GM12878 (cell line): Measurements from ENCODE around the gene PARG. TPM values are rescaled to one million over a fixed set of nuclear protein-coding genes. Genes with fewer than 3 reads are reported as not detected.

Experiments
- ATAC-seq: fragments of 200-7000 bp; cut with Tn5 transposase; 3 replicates; pipeline ENCODE4 v1.9.1; 2020; ENCODE audit warnings: mild to moderate bottlenecking, moderate library complexity
- BruUV-seq: library from RNA; stranded (reverse); fragments of 400-500 nt; replicated peaks from 2 replicates; lab custom pipeline; 2021; lab: Mats Ljungman, UMichigan
- CTCF ChIA-PET: fragments of 300-600 bp; sonication (Branson Sonifier 250); formaldehyde crosslinking; extraction: SDS; loops from one replicate; lab custom pipeline; 2021; ENCODE audit warnings: inconsistent platforms; lab: Yijun Ruan, JAX
- POLR2A ChIA-PET: fragments of 350-600 bp; formaldehyde crosslinking; extraction: SDS; loops from one replicate; lab custom pipeline; 2021; ENCODE audit warnings: inconsistent platforms; lab: Charles Lee
- RAD21 ChIA-PET: fragments of 300-600 bp; sonication (Branson Sonifier 250); formaldehyde crosslinking; loops from one replicate; lab custom pipeline; 2023; ENCODE audit warnings: antibody characterized with exemption; ENCODE audit not compliant: unreplicated experiment; lab: Charles Lee
- SMC1A ChIA-PET: fragments of 300-600 bp; sonication (Branson Sonifier 250); formaldehyde crosslinking; loops from one replicate; lab custom pipeline; 2023; ENCODE audit not compliant: unreplicated experiment, uncharacterized antibody; lab: Charles Lee
- DNase-seq: peaks from one replicate; pipeline ENCODE4 v3.0.0-alpha.2; 2011; ENCODE audit warnings: low read depth, low spot score
- FAIRE-seq: peaks from 3 replicates; lab custom pipeline; 2011; peaks lifted over from hg19 to GRCh38; lab: Jason Lieb, UNC
- H2AFZ ChIP-seq: 2 replicates; pipeline ENCODE4 v1.6.0; 2011; ENCODE audit warnings: low read depth, low read length, control low read depth; ENCODE audit not compliant: control insufficient read depth
- H3K27ac ChIP-seq: 2 replicates; pipeline ENCODE4 v1.5.1; 2011; ENCODE audit warnings: control low read depth; ENCODE audit not compliant: control insufficient read depth, insufficient read depth
- H3K27me3 ChIP-seq, 2 experiments: replicated peaks in 1 of 2; 2 replicates each; pipeline versions ENCODE4 v1.6.0 to v1.6.1; 2011; ENCODE audit warnings: low read length in 1 of 2; ENCODE audit not compliant: control insufficient read depth in 2 of 2, insufficient read depth in 2 of 2
- H3K36me3 ChIP-seq, 2 experiments: 2 replicates each; pipeline ENCODE4 v1.5.1; 2011; ENCODE audit warnings: low read length in 1 of 2; ENCODE audit not compliant: control insufficient read depth in 2 of 2, insufficient read depth in 2 of 2
- H3K4me1 ChIP-seq: 2 replicates; pipeline ENCODE4 v1.6.1; 2011; ENCODE audit warnings: mild to moderate bottlenecking, low read length, moderate library complexity, mixed read lengths; ENCODE audit not compliant: control insufficient read depth, insufficient read depth
- H3K4me2 ChIP-seq: 2 replicates; pipeline ENCODE4 v1.6.0; 2011; ENCODE audit warnings: control low read depth; ENCODE audit not compliant: control insufficient read depth, insufficient read depth
- H3K4me3 ChIP-seq: fragments of 200-600 bp; sonication (generic); 2 replicates; pipeline ENCODE4 v1.5.1; 2016
- H3K79me2 ChIP-seq: 2 replicates; pipeline ENCODE4 v1.6.0; 2011; ENCODE audit warnings: low read length; ENCODE audit not compliant: control insufficient read depth, insufficient read depth
- H3K9ac ChIP-seq: 2 replicates; pipeline ENCODE4 v1.8.0; 2011; ENCODE audit warnings: low read length, control low read depth, mixed read lengths; ENCODE audit not compliant: control insufficient read depth, insufficient read depth
- H3K9me3 ChIP-seq: replicated peaks from 3 replicates; pipeline ENCODE4 v1.5.1; 2011; ENCODE audit warnings: mild to moderate bottlenecking, low read length; ENCODE audit not compliant: control insufficient read depth, insufficient read depth
- H4K20me1 ChIP-seq: 2 replicates; pipeline ENCODE4 v1.6.0; 2011; ENCODE audit not compliant: control insufficient read depth, insufficient read depth
- CHD1 ChIP-seq: IDR thresholded peaks from 2 replicates; pipeline ENCODE4 v1.6.1; 2012; ENCODE audit warnings: low read depth, low read length, improper control_type of control experiment
- MTA2 ChIP-seq: fragments of 450-650 bp; IDR thresholded peaks from 2 replicates; pipeline ENCODE4 v1.6.1; 2016; ENCODE audit warnings: low read depth, mild to moderate bottlenecking, moderate library complexity
- PBX3 ChIP-seq: IDR thresholded peaks from 2 replicates; pipeline ENCODE4 v1.6.1; 2011; ENCODE audit warnings: mild to moderate bottlenecking, low read depth, low read length, moderate library complexity; ENCODE audit not compliant: insufficient replicate concordance
- POLR2A ChIP-seq: IDR thresholded peaks from 2 replicates; pipeline ENCODE4 v1.6.1; 2011; ENCODE audit warnings: low read depth, mild to moderate bottlenecking, low read length
- POLR2AphosphoS2 ChIP-seq: IDR thresholded peaks from 2 replicates; pipeline ENCODE4 v1.6.1; 2011; ENCODE audit warnings: low read depth, mild to moderate bottlenecking, low read length, improper control_type of control experiment, moderate library complexity
- RBBP5 ChIP-seq: fragments of 200-600 bp; sonication (generic); conservative IDR thresholded peaks from 2 replicates; pipeline ENCODE4 v1.6.1; 2016
- RUNX3 ChIP-seq: IDR thresholded peaks from 2 replicates; pipeline ENCODE4 v1.6.1; 2012; ENCODE audit warnings: low read length, inconsistent platforms
- SPI1 ChIP-seq: IDR thresholded peaks from 2 replicates; pipeline ENCODE4 v1.6.1; 2011; ENCODE audit warnings: low read depth, mild to moderate bottlenecking, low read length, moderate library complexity, borderline replicate concordance; ENCODE audit not compliant: insufficient read depth
- STAT3 ChIP-seq: IDR thresholded peaks from 2 replicates; pipeline ENCODE4 v1.6.1; 2011; ENCODE audit warnings: low read depth, low read length, improper control_type of control experiment
- TAF1 ChIP-seq: IDR thresholded peaks from 2 replicates; pipeline ENCODE4 v1.6.1; 2011; ENCODE audit warnings: mild to moderate bottlenecking, low read depth, low read length, borderline replicate concordance
- ZNF217 ChIP-seq: fragments of 450-650 bp; IDR thresholded peaks from 2 replicates; pipeline ENCODE4 v1.6.1; 2017; ENCODE audit warnings: antibody characterized with exemption, mild to moderate bottlenecking
- ZNF384 ChIP-seq: IDR thresholded peaks from 2 replicates; pipeline ENCODE4 v1.6.1; 2012; ENCODE audit warnings: low read depth, mild to moderate bottlenecking, low read length, improper control_type of control experiment, borderline replicate concordance
- ZZZ3 ChIP-seq: IDR thresholded peaks from 2 replicates; pipeline ENCODE4 v1.6.1; 2011; ENCODE audit warnings: low read depth; ENCODE audit not compliant: control insufficient read depth, insufficient read length
- WGBS: methylation state at CpG from one replicate; pipeline ENCODE4 v1.1.6; 2016; ENCODE audit warnings: low lambda C conversion rate; ENCODE audit not compliant: insufficient replicate concordance, insufficient coverage; ENCODE audit errors: missing lambda C conversion rate; 5-methylcytosine and 5-hydroxymethylcytosine counted together
- in situ Hi-C: fragments of 300-500 bp; cut with MboI; formaldehyde crosslinking; loops from 9 replicates; pipeline ENCODE4 v1.14.3; 2018; ENCODE audit warnings: mixed read lengths
- intact Hi-C: fragments of 100-400 bp; cut with micrococcal nuclease; formaldehyde crosslinking; loops from one replicate; pipeline ENCODE4 v1.14.2; 2022; ENCODE audit not compliant: unreplicated experiment
- polyA plus RNA-seq, 11 experiments: library from polyadenylated mRNA; depleted of rRNA in 4 of 11; unstranded in 6 of 11; stranded (reverse) in 5 of 11; fragments of >200 nt; fragmentation: Nextera tagmentation in 4 of 11; fragmentation: Illumina TruSeq in 1 of 11; extraction: Ambion mirVana in 4 of 11; extraction: Trizol in 1 of 11; gene quantifications; 1 replicate in 1 of 11; 2 replicates in 10 of 11; pipeline versions ENCODE4 v1.2.1 to v1.2.3, GENCODE V29; 2011 to 2016; ENCODE audit warnings: inconsistent platforms in 2 of 11, missing spikeins in 2 of 11, low read depth in 1 of 11
- total RNA-seq, 4 experiments: library from RNA; depleted of rRNA in 3 of 4; stranded (reverse); fragments of >200 nt in 3 of 4; fragmentation: Illumina TruSeq in 1 of 4; extraction: Trizol in 1 of 4; gene quantifications; 2 replicates each; pipeline versions ENCODE4 v1.2.1 to v1.2.3, GENCODE V29; 2013 to 2021
- TF ChIP-seq, protein P1 (sequence below): fragments of 450-650 bp; formaldehyde crosslinking; IDR thresholded peaks from 2 replicates; pipeline ENCODE4 v1.4.0; 2022; ENCODE audit warnings: mild to moderate bottlenecking, moderate library complexity

PARG gene
- total and polyA plus RNA-seq, 10 of the 15 experiments (the other 5 are each of a cell fraction or from before 2014, with no cell fraction given): 4.8 to 35.4 (median 21.9) TPM

DNA sequence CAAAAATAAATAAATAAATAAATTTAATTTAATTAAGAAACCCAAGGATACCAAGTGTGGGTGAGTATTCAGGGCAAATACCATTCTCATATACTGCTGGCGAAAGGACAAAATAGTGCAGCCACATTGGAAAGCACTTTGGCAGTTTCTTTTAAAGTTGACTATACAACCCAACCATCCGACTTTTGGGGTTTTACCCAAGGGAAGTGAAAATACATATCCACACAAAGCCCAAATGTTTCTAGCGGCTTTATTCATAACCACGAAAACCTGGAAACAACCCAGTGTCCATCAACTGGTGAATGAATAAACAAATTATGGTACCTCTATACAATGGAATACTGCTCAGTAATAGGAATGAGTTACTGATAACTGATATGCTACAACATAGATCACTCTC is 143.6 kb downstream of the PARG start:
- ChIA-PET CTCF (no interaction called here), RAD21 (no interaction called here), SMC1A (no interaction called here), POLR2A (no interaction called here)
- H3K79me2 ChIP-seq: no peaks in the 10 kb centered on the region
- H3K9me3 ChIP-seq: no peaks in the 10 kb centered on the region
- no peak overlapping the region for H3K4me3 ChIP-seq
- H3K27me3 ChIP-seq: no peaks in the 10 kb centered on the region
- no peaks in the 10 kb centered on the region for H3K36me3 ChIP-seq
- FAIRE-seq (no peak), DNase-seq (no peak), ATAC-seq (no peak)
- H3K9ac ChIP-seq: no peak overlapping the region
- 47% methylated on average over 4 of the region's 4 CpGs for WGBS
- no peak overlapping the region for H3K27ac ChIP-seq
- in situ Hi-C loops: no loop called here
- TF ChIP-seq RUNX3 (0 out of 2 replicates have a peak, but pooled peaks have one; percentile 6), CHD1 (no peak), POLR2A (no peak), SPI1 (peak; percentile 32; the same call in 1 of the 2 replicates), ZZZ3 (no peak), POLR2AphosphoS2 (no peak), RBBP5 (no peak), STAT3 (no peak), PBX3 (no peak), ZNF384 (no peak), MTA2 (no peak), ZNF217 (no peak), TAF1 (no peak)
- TF ChIP-seq, protein P1, sequence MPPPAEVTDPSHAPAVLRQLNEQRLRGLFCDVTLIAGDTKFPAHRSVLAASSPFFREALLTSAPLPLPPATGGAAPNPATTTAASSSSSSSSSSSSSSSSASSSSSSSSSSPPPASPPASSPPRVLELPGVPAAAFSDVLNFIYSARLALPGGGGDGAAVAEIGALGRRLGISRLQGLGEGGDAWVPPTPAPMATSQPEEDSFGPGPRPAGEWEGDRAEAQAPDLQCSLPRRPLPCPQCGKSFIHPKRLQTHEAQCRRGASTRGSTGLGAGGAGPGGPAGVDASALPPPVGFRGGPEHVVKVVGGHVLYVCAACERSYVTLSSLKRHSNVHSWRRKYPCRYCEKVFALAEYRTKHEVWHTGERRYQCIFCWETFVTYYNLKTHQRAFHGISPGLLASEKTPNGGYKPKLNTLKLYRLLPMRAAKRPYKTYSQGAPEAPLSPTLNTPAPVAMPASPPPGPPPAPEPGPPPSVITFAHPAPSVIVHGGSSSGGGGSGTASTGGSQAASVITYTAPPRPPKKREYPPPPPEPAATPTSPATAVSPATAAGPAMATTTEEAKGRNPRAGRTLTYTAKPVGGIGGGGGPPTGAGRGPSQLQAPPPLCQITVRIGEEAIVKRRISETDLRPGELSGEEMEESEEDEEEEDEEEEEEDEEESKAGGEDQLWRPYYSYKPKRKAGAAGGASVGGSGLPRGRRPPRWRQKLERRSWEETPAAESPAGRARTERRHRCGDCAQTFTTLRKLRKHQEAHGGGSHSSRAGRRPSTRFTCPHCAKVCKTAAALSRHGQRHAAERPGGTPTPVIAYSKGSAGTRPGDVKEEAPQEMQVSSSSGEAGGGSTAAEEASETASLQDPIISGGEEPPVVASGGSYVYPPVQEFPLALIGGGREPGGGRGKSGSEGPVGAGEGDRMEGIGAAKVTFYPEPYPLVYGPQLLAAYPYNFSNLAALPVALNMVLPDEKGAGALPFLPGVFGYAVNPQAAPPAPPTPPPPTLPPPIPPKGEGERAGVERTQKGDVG: no peak
- H2AFZ ChIP-seq: no peak overlapping the region
- no peaks in the 10 kb centered on the region for H3K4me1 ChIP-seq
- H3K4me2 ChIP-seq: no peak overlapping the region
- intact Hi-C loops: no loop called here
- H4K20me1 ChIP-seq: no peaks in the 10 kb centered on the region
- BruUV-seq: no TSS peak
